ENCODE measurements around the gene ALG14. TPM values are rescaled to one million over a fixed set of nuclear protein-coding genes. Genes with fewer than 3 reads are reported as not detected.

Gene ALG14
- total and polyA plus RNA-seq, 2 of the 4 experiments (the other 2 are of a cell fraction): 1.7 to 2.0 TPM

- ChIA-PET POLR2A (ENCODE audit: unreplicated experiment) (no interaction called here), CTCF (no interaction called here)
- Histone ChIP-seq H3K4me3 (ENCODE audit: insufficient read depth, low read depth, low read length) (no peak overlapping the region), H2AK5ac (ENCODE audit: low read depth, low read length) (no peak overlapping the region), H3K14ac (replicated peaks; ENCODE audit: low read depth, low read length) (no peak overlapping the region), H2BK20ac (ENCODE audit: low read depth, low read length) (no peak overlapping the region), H3K9me3 (ENCODE audit: control insufficient read depth, insufficient read depth, low read length) (no peaks in the 10 kb centered on the region), H4K8ac (ENCODE audit: low read depth in 2 of 2, low read length in 2 of 2) (no peak overlapping the region; a peak in 1 of 4 replicates), H3K27me3 (ENCODE audit: control insufficient read depth, insufficient read depth, low read length) (no peaks in the 10 kb centered on the region), H3K9ac (ENCODE audit: low read depth, low read length) (no peak overlapping the region), H3K18ac (ENCODE audit: low read depth, low read length) (no peak overlapping the region), H3K56ac (ENCODE audit: extremely low read depth, insufficient read depth, low read length) (no peak overlapping the region), H3K36me3 (ENCODE audit: control insufficient read depth, insufficient read depth, low read length) (no peaks in the 10 kb centered on the region), H3K23ac (ENCODE audit: low read depth, low read length) (no peak overlapping the region), H3K4me1 (ENCODE audit: control insufficient read depth, insufficient read depth, low read length) (no peaks in the 10 kb centered on the region), H3K4me2 (ENCODE audit: low read depth, low read length) (no peak overlapping the region), H2AK9ac (replicated peaks; ENCODE audit: low read depth, low read length, poor library complexity) (no peak overlapping the region), H2BK5ac (ENCODE audit: low read depth, low read length, poor library complexity, severe bottlenecking) (no peak overlapping the region), H3K79me1 (ENCODE audit: low read depth in 1 of 2, low read length in 2 of 2) (no peaks in the 10 kb centered on the region), H2BK120ac (ENCODE audit: low read depth, low read length) (no peak overlapping the region), H2BK15ac (ENCODE audit: low read depth, low read length) (no peak overlapping the region), H4K91ac (ENCODE audit: insufficient read depth, low read depth, low read length) (no peak overlapping the region), H4K20me1 (ENCODE audit: insufficient read depth, low read length) (no peaks in the 10 kb centered on the region), H2AFZ (replicated peaks; ENCODE audit: low read length, poor library complexity) (no peak overlapping the region), H4K5ac (ENCODE audit: low read depth, low read length) (no peak overlapping the region), H3K27ac (ENCODE audit: insufficient read depth, low read length) (no peak overlapping the region), H3K9me1 (ENCODE audit: insufficient read depth, low read length) (no peaks in the 10 kb centered on the region), H3K4ac (ENCODE audit: low read depth, low read length) (no peak overlapping the region)
- in situ Hi-C loops (cut with MboI; ENCODE audit: low sequenced_read_pairs) (no loop called here), intact Hi-C loops (cut with micrococcal nuclease) (no loop called here), dilution Hi-C loops (cut with HindIII; ENCODE audit: low sequenced_read_pairs, unreplicated experiment) (no loop called here)
- TF ChIP-seq POLR2A (IDR thresholded peaks at IDR 0.05; ENCODE audit: low read depth, low read length): no peak
- no peak for TF ChIP-seq CHD1 (IDR thresholded peaks at IDR 0.05; ENCODE audit: low read depth, low read length)
- no peak for TF ChIP-seq MAFK (IDR thresholded peaks at IDR 0.05; ENCODE audit: low read depth, low read length)
- no peak for TF ChIP-seq ELK1 (IDR thresholded peaks at IDR 0.05; ENCODE audit: borderline replicate concordance, low read depth, low read length)
- no peak for TF ChIP-seq USF2 (IDR thresholded peaks at IDR 0.05; ENCODE audit: low read depth, low read length)
- TF ChIP-seq NFE2L2 (IDR thresholded peaks at IDR 0.05; ENCODE audit: low read depth, low read length): no peak
- TF ChIP-seq MXI1 (IDR thresholded peaks at IDR 0.05; ENCODE audit: borderline replicate concordance, low read depth, low read length): no peak
- no peak for TF ChIP-seq FOS (IDR thresholded peaks at IDR 0.05; ENCODE audit: low read depth, low read length)
- no peak for TF ChIP-seq MAZ (IDR thresholded peaks at IDR 0.05; ENCODE audit: borderline replicate concordance, low read depth, low read length)
- TF ChIP-seq BHLHE40 (IDR thresholded peaks at IDR 0.05; ENCODE audit: low read depth, low read length): no peak
- DNase-seq (no peak), ATAC-seq (ENCODE audit: low read depth) (no peak)
- no CpG with 5 or more reads among the region's 3 CpGs for WGBS, 2 experiments (ENCODE audit: extremely low coverage in 2 of 2, insufficient read length in 1 of 2)
- no TSS peak for BruUV-seq (replicated peaks)
Measured at GRCh38 chr1:94961988-94962387, 110.8 kb downstream of the ALG14 start.
